ENCODE results near the gene SHISA6.

SHISA6 gene

DNA sequence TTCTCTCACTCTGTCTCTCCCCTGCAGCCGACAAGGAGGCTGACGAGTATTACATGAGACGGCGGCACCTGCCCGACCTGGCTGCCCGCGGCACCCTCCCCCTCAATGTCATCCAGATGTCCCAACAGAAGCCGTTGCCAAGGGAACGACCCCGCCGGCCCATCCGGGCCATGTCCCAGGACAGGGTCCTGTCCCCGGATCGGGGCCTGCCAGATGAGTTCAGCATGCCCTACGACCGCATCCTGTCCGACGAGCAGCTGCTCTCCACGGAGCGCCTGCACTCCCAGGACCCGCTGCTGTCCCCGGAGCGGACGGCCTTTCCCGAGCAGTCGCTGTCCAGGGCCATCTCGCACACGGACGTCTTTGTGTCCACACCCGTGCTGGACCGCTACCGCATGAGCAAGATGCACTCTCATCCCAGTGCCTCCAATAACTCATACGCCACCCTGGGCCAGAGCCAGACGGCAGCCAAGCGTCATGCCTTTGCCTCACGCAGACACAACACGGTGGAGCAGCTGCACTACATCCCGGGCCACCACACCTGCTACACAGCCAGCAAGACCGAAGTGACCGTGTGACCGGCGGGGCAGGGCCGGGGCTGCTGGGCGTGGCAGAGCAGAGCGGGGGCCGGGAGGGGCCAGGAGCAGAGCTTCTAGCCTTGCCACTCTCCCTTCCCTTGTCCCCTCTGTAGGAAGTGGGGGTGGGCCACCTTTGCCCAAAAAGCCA lies 316.9 kb downstream of the SHISA6 start:
- no peak overlapping the region for H3K27ac ChIP-seq (ENCODE audit: low read depth, low read length, poor library complexity, severe bottlenecking)
- no peak for TF ChIP-seq EZH2 (IDR thresholded peaks at IDR 0.05; ENCODE audit: borderline replicate concordance, low read length)
- TF ChIP-seq, protein P1, sequence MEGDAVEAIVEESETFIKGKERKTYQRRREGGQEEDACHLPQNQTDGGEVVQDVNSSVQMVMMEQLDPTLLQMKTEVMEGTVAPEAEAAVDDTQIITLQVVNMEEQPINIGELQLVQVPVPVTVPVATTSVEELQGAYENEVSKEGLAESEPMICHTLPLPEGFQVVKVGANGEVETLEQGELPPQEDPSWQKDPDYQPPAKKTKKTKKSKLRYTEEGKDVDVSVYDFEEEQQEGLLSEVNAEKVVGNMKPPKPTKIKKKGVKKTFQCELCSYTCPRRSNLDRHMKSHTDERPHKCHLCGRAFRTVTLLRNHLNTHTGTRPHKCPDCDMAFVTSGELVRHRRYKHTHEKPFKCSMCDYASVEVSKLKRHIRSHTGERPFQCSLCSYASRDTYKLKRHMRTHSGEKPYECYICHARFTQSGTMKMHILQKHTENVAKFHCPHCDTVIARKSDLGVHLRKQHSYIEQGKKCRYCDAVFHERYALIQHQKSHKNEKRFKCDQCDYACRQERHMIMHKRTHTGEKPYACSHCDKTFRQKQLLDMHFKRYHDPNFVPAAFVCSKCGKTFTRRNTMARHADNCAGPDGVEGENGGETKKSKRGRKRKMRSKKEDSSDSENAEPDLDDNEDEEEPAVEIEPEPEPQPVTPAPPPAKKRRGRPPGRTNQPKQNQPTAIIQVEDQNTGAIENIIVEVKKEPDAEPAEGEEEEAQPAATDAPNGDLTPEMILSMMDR (IDR thresholded peaks at IDR 0.05; ENCODE audit: low read length) = no peak
- no peak overlapping the region for H3K4me2 ChIP-seq (ENCODE audit: low read length)
- no peak overlapping the region for H2AFZ ChIP-seq (ENCODE audit: low read length)
- no peak overlapping the region for H3K4me3 ChIP-seq (ENCODE audit: low read depth, low read length, poor library complexity, severe bottlenecking)
- H3K9me3 ChIP-seq (ENCODE audit: low read length) = no peaks in the 10 kb centered on the region
- no peak overlapping the region for H3K9ac ChIP-seq (ENCODE audit: low read length)
- no peaks in the 10 kb centered on the region for H3K9me2 ChIP-seq (ENCODE audit: low read depth, low read length)
- no peaks in the 10 kb centered on the region for H3K27me3 ChIP-seq (ENCODE audit: insufficient read depth, low read length)
- H3K79me2 ChIP-seq (ENCODE audit: insufficient read depth, low read length) = no peaks in the 10 kb centered on the region
- H3K36me3 ChIP-seq (ENCODE audit: insufficient read depth, low read length) = no peaks in the 10 kb centered on the region
- no peaks in the 10 kb centered on the region for H4K20me1 ChIP-seq (ENCODE audit: insufficient read depth, low read length)
- no peaks in the 10 kb centered on the region for H3K4me1 ChIP-seq (ENCODE audit: insufficient read depth, low read length, severe bottlenecking)
- H3F3A ChIP-seq (ENCODE audit: insufficient read depth, low read length) = no peaks in the 10 kb centered on the region

- no peaks in the 10 kb centered on the region for H3K79me2 ChIP-seq (ENCODE audit: insufficient read depth, low read length)
- H3K27me3 ChIP-seq (ENCODE audit: insufficient read depth, low read length) = no peaks in the 10 kb centered on the region
- TF ChIP-seq, protein P1 (IDR thresholded peaks at IDR 0.05; ENCODE audit: low read length) = no peak
- TF ChIP-seq EZH2 (IDR thresholded peaks at IDR 0.05; ENCODE audit: borderline replicate concordance, low read length) = no peak
These were observed 317.7 kb downstream of the SHISA6 start for GRCh38 chr17:11558681-11559234.

GRCh38 chr17:11559601-11560000 lies 318.6 kb downstream of the SHISA6 start:
- H4K20me1 ChIP-seq (ENCODE audit: insufficient read depth, low read length) = no peaks in the 10 kb centered on the region
- no peaks in the 10 kb centered on the region for H3K27me3 ChIP-seq (ENCODE audit: insufficient read depth, low read length)
- H3K27ac ChIP-seq (ENCODE audit: low read depth, low read length, poor library complexity, severe bottlenecking) = no peak overlapping the region
- TF ChIP-seq, protein P1 (IDR thresholded peaks at IDR 0.05; ENCODE audit: low read length) = no peak
- no peak for TF ChIP-seq EZH2 (IDR thresholded peaks at IDR 0.05; ENCODE audit: borderline replicate concordance, low read length)
- no peaks in the 10 kb centered on the region for H3F3A ChIP-seq (ENCODE audit: insufficient read depth, low read length)
- H3K4me2 ChIP-seq (ENCODE audit: low read length) = no peak overlapping the region
- H3K79me2 ChIP-seq (ENCODE audit: insufficient read depth, low read length) = no peaks in the 10 kb centered on the region
- no peak overlapping the region for H2AFZ ChIP-seq (ENCODE audit: low read length)
- no peak overlapping the region for H3K4me3 ChIP-seq (ENCODE audit: low read depth, low read length, poor library complexity, severe bottlenecking)
- H3K4me1 ChIP-seq (ENCODE audit: insufficient read depth, low read length, severe bottlenecking) = no peaks in the 10 kb centered on the region
- no peaks in the 10 kb centered on the region for H3K9me2 ChIP-seq (ENCODE audit: low read depth, low read length)
- H3K36me3 ChIP-seq (ENCODE audit: insufficient read depth, low read length) = no peaks in the 10 kb centered on the region
- no peaks in the 10 kb centered on the region for H3K9me3 ChIP-seq (ENCODE audit: low read length)
- no peak overlapping the region for H3K9ac ChIP-seq (ENCODE audit: low read length)

More at GRCh38 chr17:11558681-11559234, 317.7 kb downstream of the SHISA6 start:
- H3K4me3 ChIP-seq (ENCODE audit: low read depth, low read length, poor library complexity, severe bottlenecking) = no peak overlapping the region
- no peak overlapping the region for H3K27ac ChIP-seq (ENCODE audit: low read depth, low read length, poor library complexity, severe bottlenecking)
- H3K4me1 ChIP-seq (ENCODE audit: insufficient read depth, low read length, severe bottlenecking) = no peaks in the 10 kb centered on the region
- H3K9me2 ChIP-seq (ENCODE audit: low read depth, low read length) = no peaks in the 10 kb centered on the region
- H4K20me1 ChIP-seq (ENCODE audit: insufficient read depth, low read length) = no peaks in the 10 kb centered on the region
- H2AFZ ChIP-seq (ENCODE audit: low read length) = no peak overlapping the region
- no peaks in the 10 kb centered on the region for H3F3A ChIP-seq (ENCODE audit: insufficient read depth, low read length)
- no peaks in the 10 kb centered on the region for H3K36me3 ChIP-seq (ENCODE audit: insufficient read depth, low read length)
- no peak overlapping the region for H3K9ac ChIP-seq (ENCODE audit: low read length)
- no peak overlapping the region for H3K4me2 ChIP-seq (ENCODE audit: low read length)
- H3K9me3 ChIP-seq (ENCODE audit: low read length) = no peaks in the 10 kb centered on the region
